Measurements from ENCODE around the gene IGSF8. TPM values are rescaled to one million over a fixed set of nuclear protein-coding genes. Genes with fewer than 3 reads are reported as not detected.

IGSF8 gene, protein sequence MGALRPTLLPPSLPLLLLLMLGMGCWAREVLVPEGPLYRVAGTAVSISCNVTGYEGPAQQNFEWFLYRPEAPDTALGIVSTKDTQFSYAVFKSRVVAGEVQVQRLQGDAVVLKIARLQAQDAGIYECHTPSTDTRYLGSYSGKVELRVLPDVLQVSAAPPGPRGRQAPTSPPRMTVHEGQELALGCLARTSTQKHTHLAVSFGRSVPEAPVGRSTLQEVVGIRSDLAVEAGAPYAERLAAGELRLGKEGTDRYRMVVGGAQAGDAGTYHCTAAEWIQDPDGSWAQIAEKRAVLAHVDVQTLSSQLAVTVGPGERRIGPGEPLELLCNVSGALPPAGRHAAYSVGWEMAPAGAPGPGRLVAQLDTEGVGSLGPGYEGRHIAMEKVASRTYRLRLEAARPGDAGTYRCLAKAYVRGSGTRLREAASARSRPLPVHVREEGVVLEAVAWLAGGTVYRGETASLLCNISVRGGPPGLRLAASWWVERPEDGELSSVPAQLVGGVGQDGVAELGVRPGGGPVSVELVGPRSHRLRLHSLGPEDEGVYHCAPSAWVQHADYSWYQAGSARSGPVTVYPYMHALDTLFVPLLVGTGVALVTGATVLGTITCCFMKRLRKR
- 17.2 TPM for total RNA-seq (ENCODE audit: unreplicated experiment)
- long read RNA-seq, transcript IGSF8-201 (7 exons, 2,343 nt), result major isoform, 6 of 11 reads
- long read RNA-seq, partial matches to known transcripts, result 0 of 11 reads
- long read RNA-seq, other reads (novel, unspliced or antisense), result 4 of 11 reads

GRCh38 chr1:160097911-160098851, at the start of gene IGSF8:
IGSF8 (minus strand) TSS chr1:160098619; CDS start chr1:160098472, 147 bp downstream.
- DNase-seq (ENCODE audit: low spot score), result peak; percentile 78
- peak within 1 kb of the TSS; percentile 92 for H3K4me3 Mint-ChIP-seq (ENCODE audit: unreplicated experiment)
- TF ChIP-seq CTCF (IDR thresholded peaks at IDR 0.05; ENCODE audit: unreplicated experiment), result no peak
- H3K9me3 Mint-ChIP-seq (ENCODE audit: unreplicated experiment), result no peaks in the 10 kb centered on the region
- peaks cover 13% of the 10 kb centered on the region for H3K27me3 Mint-ChIP-seq (ENCODE audit: unreplicated experiment)
- peaks cover 16% of the 10 kb centered on the region for H3K4me1 Mint-ChIP-seq (ENCODE audit: unreplicated experiment)
- no peaks in the 10 kb centered on the region for H3K36me3 Mint-ChIP-seq (ENCODE audit: low read depth, unreplicated experiment)
- H3K27ac Mint-ChIP-seq (ENCODE audit: unreplicated experiment), result peak within 1 kb of the TSS; percentile 78

- H3K36me3 Mint-ChIP-seq (ENCODE audit: low read depth, unreplicated experiment), result no peaks in the 10 kb centered on the region
Measured at GRCh38 chr1:160148121-160148520, 49.7 kb upstream of the IGSF8 start.

DNA sequence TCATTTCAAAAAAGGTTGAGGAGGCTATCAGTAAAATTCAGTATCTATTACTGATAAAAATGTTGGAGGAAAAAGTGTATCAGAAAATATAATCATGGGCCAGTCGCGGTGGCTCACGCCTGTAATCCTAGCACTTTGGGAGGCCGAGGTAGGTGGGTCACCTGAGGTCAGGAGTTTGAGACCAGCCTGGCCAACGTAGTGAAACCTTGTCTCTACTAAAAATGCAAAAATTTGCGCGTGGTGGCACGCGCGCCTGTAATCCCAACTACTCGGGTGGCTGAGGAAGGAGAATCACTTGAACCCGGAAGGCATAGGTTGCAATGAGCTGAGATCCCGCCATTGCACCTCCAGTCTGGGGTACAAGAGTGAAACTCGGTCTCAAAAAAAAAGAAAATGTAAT, 47.7 kb upstream of the IGSF8 start:
- DNase-seq (ENCODE audit: low spot score), result no peak
- TF ChIP-seq CTCF (IDR thresholded peaks at IDR 0.05; ENCODE audit: unreplicated experiment), result no peak
- Mint-ChIP-seq H3K9me3 (ENCODE audit: unreplicated experiment) (no peaks in the 10 kb centered on the region), H3K36me3 (ENCODE audit: low read depth, unreplicated experiment) (peaks cover 3% of the 10 kb centered on the region), H3K4me1 (ENCODE audit: unreplicated experiment) (peaks cover 10% of the 10 kb centered on the region), H3K27me3 (ENCODE audit: unreplicated experiment) (peaks cover 2% of the 10 kb centered on the region), H3K27ac (ENCODE audit: unreplicated experiment) (no peak overlapping the region), H3K4me3 (ENCODE audit: unreplicated experiment) (no peak overlapping the region)

More at GRCh38 chr1:160148121-160148520, 49.7 kb upstream of the IGSF8 start:
- H3K4me3 Mint-ChIP-seq (ENCODE audit: unreplicated experiment), result no peak overlapping the region
- no peak for DNase-seq (ENCODE audit: low spot score)
- H3K27me3 Mint-ChIP-seq (ENCODE audit: unreplicated experiment), result peaks cover 5% of the 10 kb centered on the region
- H3K4me1 Mint-ChIP-seq (ENCODE audit: unreplicated experiment), result no peaks in the 10 kb centered on the region
- no peak for TF ChIP-seq CTCF (IDR thresholded peaks at IDR 0.05; ENCODE audit: unreplicated experiment)
- H3K27ac Mint-ChIP-seq (ENCODE audit: unreplicated experiment), result no peak overlapping the region
- no peaks in the 10 kb centered on the region for H3K9me3 Mint-ChIP-seq (ENCODE audit: unreplicated experiment)

DNA sequence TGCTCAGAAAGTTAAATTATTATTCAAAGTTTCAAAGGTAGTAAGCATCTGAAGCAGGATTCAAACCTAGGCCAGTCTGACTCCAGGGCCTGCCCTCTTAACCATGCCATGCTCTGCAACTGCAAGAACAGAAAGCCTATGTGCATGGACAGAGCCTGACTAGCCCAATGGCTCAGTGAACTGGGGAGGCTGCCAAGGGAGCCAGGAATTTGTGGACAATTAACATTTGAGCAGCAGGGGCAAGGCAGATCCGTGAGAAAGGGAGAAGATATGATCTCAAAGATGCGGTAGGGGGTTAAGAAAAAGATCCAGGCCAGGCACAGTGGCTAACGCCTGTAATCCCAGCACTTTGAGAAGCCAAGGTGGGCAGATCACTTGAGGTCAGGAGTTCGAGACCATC, 46.5 kb upstream of the IGSF8 start:
- H3K27ac Mint-ChIP-seq (ENCODE audit: unreplicated experiment), result no peak overlapping the region
- DNase-seq (ENCODE audit: low spot score), result no peak
- H3K4me3 Mint-ChIP-seq (ENCODE audit: unreplicated experiment), result no peak overlapping the region
- peaks cover 2% of the 10 kb centered on the region for H3K27me3 Mint-ChIP-seq (ENCODE audit: unreplicated experiment)
- no peak for TF ChIP-seq CTCF (IDR thresholded peaks at IDR 0.05; ENCODE audit: unreplicated experiment)
- peaks cover 10% of the 10 kb centered on the region for H3K4me1 Mint-ChIP-seq (ENCODE audit: unreplicated experiment)
- H3K9me3 Mint-ChIP-seq (ENCODE audit: unreplicated experiment), result no peaks in the 10 kb centered on the region
- H3K36me3 Mint-ChIP-seq (ENCODE audit: low read depth, unreplicated experiment), result peaks cover 7% of the 10 kb centered on the region

All from endothelial cell (in vitro differentiated cells).